Endometrial microvascular endothelial cells (primary cell): Measurements from ENCODE around the gene OPCML. TPM values are rescaled to one million over a fixed set of nuclear protein-coding genes. Genes with fewer than 3 reads are reported as not detected.

Experiments
- in situ Hi-C: cut with HindIII; loops from 2 replicates; pipeline ENCODE4 v1.10.0; 2017; ENCODE audit warnings: low sequenced_read_pairs, low pct_unique_long_range_greater_than_20kb; ENCODE audit errors: inconsistent ontology term
- total RNA-seq: library from RNA; depleted of rRNA; stranded (reverse); fragments of >200 nt; gene quantifications from one replicate; pipeline ENCODE4 v1.2.3, GENCODE V29; 2015; ENCODE audit errors: inconsistent ontology term

Gene OPCML
- total RNA-seq, 1 donor from 2014 or later: not detected

DNA sequence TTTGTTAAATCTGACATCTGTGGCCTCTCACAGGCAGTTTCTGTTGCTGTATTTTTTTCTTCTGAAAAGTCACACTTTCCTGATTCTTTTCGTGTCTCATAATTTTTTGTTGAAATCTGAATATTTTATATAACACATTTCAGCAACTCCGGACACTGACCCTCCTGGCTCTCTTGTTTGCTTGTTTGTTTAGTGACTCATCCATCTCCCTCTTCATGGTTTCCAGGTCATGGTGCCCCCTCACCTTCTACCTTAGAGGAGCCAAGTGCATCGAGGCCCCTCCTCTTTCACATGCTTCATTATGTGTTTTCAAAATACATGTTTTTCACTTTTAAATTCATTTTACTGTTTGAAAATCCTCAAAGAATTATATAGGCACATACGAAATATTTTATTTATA is 562.4 kb downstream of the OPCML start:
- in situ Hi-C loops: no loop called here

DNA sequence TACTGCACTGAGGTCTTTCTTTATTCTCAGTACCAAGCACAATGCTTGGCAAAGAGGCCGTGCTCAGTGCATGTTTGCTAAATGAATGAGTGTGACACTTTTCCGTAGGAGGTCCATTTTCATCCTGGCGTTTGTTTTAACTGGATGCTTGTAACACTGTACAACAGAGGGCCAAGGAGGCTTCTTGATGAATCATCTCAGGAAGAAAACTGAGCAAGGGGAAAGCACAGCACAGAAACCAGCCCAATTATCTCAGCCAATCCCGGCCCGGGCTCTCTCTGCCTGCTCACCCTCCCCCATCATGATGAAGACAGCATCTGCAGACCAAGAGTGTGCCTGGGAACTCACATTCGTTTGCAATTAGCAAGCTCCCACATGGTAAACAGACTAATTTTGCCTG is 570.3 kb downstream of the OPCML start:
- in situ Hi-C loops: no loop called here

DNA sequence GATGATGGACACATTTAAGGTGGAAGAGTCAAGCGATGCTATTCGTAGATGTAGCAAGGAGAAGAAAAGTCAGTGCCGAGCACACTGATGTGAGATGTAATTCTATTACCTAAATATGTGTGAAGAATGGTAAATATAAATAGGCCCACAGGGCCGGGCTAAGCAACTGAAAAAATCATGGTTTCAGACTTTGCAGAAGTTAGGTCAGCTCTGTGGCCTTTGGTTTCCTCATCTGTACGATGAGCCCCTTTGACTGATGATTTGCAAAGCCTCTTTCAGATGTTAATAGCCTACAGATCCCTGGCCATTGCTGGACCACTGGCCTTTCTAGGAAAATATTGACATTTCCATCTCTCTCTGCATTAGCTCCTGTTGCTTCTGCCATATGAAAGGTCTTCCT is 570.8 kb downstream of the OPCML start:
- in situ Hi-C loops: no loop called here

DNA sequence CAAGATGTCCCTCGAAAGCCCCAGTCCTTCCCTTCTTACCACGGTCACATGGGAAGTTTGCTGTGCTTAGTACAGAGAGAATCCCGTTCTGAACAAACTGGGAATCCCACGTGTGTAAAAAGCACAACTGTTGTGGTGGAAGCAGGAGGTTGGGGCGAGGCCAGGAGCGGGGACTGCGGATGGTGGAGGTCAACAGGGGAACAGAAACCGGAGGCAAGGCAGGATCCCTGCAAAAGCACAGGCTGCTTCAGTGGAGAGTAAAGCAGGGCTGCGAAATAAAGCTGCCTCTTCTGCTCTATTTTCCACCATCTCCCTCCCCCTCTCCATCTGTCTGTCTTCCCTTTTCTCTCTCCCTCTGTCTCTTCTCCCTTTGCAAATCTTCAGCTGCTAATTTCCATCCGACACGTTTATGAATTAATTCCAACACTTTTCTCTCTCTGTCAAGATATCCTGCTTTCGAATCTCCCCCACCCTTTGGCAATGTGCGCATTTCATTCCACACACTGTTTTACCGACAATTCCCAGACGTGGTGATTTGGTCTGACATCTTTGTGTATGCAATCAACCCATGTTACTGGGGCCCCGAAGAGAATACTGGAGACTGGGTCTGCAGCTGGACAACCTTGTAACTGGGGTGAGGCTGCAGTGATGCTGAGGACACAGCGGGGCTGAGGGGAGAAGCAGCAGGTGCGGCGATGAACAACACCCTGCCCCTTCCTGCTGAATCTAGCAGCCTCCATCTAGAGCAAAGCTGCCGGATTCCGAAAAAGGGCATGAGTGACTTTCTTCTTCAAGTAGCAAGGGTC is 571.8 kb downstream of the OPCML start:
- in situ Hi-C loops: no loop called here

DNA sequence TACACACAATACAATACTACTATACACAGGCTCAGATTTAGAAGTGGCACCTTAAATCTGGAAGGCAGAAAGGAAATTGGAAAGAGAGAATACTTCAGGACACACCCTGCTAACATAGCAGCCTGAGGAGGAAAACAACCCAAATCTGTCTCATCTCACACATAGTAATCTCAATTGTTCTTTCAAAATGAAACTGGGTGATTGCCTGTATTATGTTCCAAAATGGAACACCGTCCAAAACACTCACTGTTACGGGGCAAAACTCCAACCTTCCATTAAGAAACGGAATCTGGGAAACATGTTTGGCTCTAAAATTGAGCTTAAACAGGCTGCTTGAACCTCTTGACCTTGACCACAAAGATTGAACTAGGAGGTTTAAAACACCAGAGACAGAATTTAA is 572.6 kb downstream of the OPCML start:
- in situ Hi-C loops: no loop called here

DNA sequence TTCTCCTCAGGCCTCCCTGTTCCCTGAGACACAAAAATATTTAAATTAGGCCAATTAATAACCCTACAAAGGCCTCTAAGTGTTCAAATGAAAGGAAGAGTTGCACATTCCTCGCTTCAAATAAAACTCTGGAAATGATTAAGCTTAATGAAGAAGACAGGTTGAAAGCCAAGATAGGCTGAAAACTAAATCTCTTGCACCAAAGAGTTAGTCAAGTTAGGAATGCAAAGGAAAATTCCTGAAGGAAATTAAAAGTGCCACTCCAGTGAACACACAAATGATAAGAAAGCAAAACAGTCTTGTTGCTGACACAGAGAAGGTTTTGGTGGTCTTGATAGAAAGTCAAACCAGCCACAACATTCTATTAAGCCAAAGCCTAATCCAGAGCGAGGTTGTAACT is 574.4 kb downstream of the OPCML start:
- in situ Hi-C loops: no loop called here

DNA sequence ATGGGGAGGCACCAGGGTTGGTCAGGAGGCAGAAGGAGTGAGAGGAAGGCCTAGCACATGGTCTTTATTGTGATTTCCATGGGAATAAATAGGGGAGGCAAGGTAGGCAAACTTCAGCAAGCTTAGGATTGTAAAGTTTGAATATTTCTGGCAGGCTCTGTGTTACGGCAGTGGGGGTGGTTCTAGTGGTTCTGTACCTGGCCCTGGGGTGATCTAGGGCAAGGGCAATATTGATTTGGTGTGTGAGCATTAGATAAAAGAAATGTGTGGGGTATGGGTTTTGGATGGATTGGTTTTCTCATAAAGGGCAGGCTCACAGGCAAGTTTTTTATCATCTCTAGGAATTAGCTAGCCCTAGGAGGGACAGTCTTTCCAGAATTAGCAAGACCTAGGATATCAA is 584.0 kb downstream of the OPCML start:
- in situ Hi-C loops: no loop called here

DNA sequence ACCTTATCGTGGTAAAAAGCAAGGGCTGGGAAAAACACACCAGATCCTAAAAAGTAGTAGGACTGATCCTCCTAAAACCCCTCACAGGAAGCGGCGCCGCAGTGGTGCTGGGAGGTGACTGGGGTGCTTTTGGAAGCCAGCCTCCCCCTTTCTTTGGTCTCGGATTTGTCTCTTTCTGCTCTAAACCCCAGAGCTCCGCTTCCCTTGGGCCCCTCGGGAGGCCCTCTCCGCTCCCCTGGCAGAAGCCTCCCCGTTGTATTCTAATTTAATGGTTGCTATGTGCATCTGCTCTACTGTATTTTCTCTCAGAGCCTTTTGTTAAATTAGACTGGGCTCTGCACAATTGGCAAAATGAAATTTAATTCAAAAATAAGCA is 587.7 kb downstream of the OPCML start:
- in situ Hi-C loops: no loop called here

DNA sequence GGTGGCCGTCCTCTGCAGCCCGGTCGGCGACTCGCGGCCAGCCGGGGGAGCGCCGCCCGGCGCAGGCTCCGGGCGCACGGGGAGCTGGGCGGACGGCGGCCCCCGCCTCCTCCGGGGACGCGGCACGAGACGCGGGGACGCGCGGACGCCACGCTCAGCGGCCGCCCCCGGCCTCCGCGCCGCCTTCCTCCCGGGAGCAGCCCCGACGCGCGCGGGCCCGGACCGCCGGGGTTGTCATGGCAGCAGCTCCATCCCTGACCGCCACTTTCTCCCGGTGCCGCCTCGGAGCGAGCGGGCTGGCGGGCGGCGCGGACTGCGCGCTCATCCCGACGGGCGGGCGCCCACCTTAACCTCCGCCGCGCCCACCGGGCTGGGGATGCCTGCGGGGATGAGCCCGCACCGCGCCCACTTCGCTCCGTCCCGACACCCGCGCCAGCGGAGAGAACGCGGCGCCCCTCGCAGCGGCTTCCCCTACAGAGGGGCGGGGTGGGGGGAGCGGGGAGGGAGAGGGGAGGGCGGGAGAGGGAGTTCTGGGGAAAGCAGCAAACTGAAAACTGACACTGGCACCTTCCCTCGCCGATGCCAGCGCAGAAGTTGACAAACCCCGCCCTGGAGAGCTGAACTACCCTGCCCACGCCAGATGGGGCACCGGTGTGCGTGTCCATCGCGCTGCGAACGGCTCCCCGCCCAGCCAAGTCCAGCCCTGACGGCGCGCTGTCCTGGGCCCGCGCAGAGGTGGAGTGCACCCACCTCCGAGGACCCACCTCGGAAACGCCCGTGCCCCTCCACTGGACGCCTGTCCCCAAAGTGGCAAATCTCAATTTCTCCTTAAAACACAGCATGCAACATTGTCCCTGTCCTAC is 588.4 kb downstream of the OPCML start:
- in situ Hi-C loops: no loop called here

DNA sequence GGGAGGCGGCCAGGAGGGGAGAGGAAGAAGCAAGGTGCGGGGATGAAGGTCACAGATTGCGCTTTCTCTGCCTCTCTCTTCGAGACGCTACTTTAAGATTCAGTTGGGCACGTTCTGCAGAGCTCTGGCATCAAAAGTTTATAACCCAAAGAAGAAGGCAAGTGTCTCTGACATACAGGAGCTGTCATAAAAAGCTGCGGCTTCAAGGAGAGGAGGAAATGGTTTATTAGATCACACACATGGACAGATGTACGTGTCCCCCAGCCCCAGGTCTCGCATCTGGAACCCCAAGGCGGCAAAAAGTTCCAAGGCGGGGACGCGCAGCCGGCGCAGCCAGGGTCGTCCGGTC is 589.0 kb downstream of the OPCML start:
- in situ Hi-C loops: no loop called here

DNA sequence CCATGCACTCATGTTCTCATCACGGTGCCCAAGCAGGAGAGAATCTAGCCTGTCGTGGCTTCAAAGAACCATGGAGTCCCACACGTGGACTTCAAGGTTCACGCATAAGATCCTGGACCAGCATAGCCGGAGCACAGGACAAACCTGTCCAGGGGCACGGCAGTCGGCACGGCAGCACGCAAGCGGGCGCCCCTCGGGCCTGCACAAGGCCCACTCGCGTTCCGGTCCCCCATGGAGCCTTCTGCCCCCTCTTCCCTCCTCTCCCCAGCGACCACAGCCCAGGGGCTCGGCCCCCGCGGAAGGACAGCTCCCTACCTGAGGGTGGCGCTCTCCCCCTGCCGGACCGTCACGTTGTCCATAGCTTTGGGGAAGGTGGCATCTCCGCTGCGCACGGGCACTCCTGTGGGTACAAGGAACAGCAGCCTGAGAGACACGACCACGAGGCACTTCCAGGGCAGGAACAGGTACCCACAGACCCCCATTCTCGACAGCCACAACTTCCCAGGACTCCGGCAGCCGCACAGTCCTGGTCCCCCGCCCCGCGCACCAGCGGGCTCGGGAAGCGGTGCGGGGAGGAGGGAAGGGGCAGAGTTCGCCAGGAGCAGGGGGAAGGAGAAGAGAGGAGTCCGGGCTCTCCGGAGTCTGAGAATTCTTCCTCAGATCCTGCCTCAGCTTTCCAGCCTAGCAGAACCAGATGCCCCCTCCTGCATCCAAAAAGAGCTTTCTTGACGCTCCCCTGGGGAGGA is 589.5 kb downstream of the OPCML start:
- in situ Hi-C loops: no loop called here

DNA sequence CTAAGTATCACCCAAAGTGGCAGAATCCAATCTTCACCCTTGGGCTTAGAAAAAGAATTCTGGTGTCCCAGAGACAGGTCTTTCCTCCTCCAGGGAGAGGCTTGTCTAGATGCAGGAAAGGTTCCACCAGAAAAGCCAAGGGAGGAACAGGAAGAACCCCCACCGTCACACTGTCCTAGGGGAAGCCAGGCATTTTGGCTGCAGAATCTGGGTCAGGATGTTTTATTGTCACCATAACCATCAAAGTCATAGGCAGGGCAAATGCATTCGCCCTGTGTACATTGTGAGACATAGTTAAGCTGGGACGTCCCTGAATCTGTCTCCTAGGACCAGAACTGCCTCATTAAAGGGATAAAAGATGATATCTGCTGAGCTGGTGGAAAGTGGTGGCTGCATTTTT is 590.5 kb downstream of the OPCML start:
- in situ Hi-C loops: no loop called here

DNA sequence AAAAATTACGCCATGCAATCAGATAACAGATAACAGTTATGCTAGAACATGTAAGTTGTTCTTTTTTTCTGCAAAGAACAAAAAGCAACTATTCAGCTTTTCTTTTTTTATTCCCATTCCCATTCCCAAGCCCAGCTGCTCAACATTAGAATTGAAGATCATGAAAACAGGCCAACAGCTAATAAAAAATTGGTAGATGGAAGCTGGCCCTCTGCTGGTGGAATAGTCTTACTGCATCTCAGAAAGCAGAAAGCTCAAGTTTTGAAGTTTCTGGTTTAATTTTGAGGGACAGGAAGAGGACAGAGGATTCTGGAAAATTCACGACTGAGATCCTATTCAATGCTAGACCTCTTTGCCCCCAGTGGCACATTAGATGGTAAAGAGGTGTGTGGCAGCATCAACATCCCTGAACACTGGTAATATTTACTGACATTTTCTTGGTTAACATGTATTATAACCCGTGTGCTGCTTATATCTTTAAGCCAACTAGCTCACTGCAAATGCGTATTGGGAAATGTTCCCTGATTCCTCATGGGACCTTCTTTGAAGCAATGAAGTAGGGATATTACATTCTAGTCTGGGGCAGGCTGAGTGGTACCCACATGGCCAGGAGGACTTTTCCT is 591.2 kb downstream of the OPCML start:
- in situ Hi-C loops: no loop called here

DNA sequence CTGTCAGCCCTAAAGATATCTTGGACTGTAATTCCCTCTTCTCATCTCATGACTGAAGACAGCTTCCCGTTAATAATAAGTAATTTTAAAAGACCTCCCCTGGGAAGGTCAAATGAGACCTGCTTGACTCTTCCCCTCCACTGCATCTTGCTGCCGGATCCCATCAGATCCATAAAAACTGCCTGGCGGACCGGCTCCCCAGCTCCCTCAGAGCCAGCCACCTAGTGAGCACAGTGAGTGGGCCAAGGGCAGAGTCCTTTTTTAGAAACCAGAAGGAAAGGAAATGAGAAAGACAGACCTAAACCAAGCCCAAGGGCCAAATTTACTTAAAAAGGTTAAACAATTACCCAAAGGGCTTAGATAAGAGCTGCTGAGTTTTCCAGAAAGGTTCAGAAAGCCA is 595.3 kb downstream of the OPCML start:
- in situ Hi-C loops: no loop called here

DNA sequence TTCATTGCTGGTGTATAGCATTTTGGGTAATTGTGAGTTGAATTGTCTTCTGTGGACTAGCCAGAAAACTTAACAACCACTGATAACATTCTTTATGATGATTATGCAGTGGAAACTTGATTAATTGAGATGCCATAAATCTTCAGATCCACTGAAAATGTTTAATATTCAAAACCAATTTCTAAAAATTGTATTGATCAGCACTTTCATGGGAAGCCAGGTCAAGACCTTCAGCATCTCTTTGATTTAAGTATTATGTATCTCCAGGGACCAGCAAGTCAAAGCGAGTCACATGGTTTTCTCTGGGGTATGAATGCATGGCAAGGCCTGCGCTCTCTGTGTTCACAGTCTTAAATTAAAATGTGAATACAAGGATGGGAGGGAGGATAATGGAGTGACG is 596.9 kb downstream of the OPCML start:
- in situ Hi-C loops: no loop called here

DNA sequence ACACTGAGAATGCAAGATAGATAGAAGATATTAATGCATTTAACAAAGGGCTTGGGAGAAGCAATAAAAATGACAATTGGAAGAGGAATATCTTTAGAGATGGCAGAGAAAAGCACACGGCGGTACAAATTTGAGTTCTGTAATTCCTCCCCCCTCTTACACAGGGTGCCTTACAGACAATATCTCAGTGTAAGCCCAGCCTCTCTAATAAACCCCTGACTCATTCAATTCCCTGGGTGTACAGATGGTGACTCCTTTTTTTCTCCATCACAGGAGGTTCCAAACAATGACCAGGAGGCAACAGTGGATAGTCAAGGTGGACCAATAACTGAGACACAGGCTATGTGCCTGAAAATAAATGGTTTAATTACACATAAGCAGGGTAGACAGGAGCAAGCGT is 598.6 kb downstream of the OPCML start:
- in situ Hi-C loops: no loop called here

DNA sequence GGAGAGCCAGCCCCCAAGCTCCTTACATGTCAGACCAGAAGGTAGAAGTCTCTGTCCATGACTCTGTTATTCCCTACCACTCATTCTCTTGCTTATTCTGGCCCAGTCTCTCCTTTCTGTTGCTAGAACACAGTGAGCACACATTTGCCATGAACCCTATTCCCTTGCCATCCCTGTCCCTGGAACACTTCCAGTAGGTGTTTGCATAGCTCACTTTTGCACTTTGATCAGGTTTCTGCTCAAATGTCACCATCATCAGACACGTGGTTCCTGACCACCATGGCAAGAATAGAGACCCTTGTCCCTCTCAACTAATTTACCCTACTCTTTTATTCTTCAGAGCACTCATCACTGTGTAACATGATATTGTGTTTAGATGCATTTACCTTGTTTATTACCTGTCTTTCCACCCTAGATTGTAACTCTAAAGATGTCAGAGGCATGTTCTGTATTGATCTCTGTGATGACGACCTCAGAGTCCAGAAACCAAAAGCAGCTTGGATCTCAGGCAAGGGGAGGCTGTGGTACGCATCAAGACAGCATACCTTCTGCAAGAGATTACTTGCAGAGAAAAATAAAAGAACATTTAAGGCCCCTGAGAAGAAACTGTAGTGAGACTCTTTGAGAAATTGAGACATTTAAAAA is 606.4 kb downstream of the OPCML start:
- in situ Hi-C loops: no loop called here

DNA sequence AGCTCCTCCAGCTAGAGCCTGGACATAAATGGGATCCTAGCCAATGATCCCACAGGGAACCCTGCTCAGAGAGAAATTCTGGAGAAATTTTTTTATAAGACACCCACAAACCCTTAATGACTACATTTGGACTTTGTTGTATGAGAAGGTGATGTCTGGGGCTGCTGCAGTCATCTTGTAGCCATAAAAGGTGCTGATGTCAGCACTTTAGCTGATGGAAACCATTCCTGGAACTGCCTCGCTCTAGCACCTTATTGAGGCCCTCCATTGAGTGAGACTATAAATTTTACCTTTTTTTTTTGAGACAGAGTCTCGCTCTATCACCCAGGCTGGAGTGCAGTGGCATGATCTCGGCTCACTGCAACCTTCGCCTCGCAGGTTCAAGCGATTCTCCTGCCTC is 610.7 kb downstream of the OPCML start:
- in situ Hi-C loops: no loop called here
